Neural progenitor cell (in vitro differentiated cells): ENCODE measurements around the gene ZNF581. TPM values are rescaled to one million over a fixed set of nuclear protein-coding genes. Genes with fewer than 3 reads are reported as not detected.

ENCODE experiments used
- DNase-seq: peaks from one replicate; pipeline ENCODE4 v3.0.0-alpha.2; 2016; ENCODE audit warnings: low spot score
- H2AFZ ChIP-seq: fragments of 200-600 bp; sonication (generic); replicated peaks from 2 replicates; pipeline ENCODE4 v1.6.1; 2016; ENCODE audit warnings: antibody characterized with exemption
- H3F3A ChIP-seq: fragments of 200-600 bp; sonication (generic); 2 replicates; pipeline ENCODE4 v1.6.1; 2016; ENCODE audit warnings: antibody characterized with exemption, low read depth
- H3K27ac ChIP-seq: fragments of 200-600 bp; sonication (generic); 2 replicates; pipeline ENCODE4 v1.5.1; 2016; ENCODE audit warnings: mild to moderate bottlenecking
- H3K27me3 ChIP-seq: fragments of 200-600 bp; sonication (generic); 2 replicates; pipeline ENCODE4 v1.6.1; 2016; ENCODE audit warnings: mild to moderate bottlenecking, moderate library complexity
- H3K36me3 ChIP-seq: fragments of 200-600 bp; sonication (generic); 2 replicates; pipeline ENCODE4 v1.5.1; 2016
- H3K4me1 ChIP-seq: fragments of 200-600 bp; sonication (generic); 2 replicates; pipeline ENCODE4 v1.6.1; 2016; ENCODE audit warnings: mixed run types
- H3K4me2 ChIP-seq: fragments of 200-600 bp; sonication (generic); 2 replicates; pipeline ENCODE4 v1.6.1; 2016
- H3K4me3 ChIP-seq: fragments of 200-600 bp; sonication (generic); 2 replicates; pipeline ENCODE4 v1.5.1; 2016
- H3K79me2 ChIP-seq: fragments of 200-600 bp; sonication (generic); 2 replicates; pipeline ENCODE4 v1.6.1; 2016; ENCODE audit warnings: low read depth
- H3K9ac ChIP-seq: fragments of 200-600 bp; sonication (generic); 2 replicates; pipeline ENCODE4 v1.6.1; 2016
- H3K9me3 ChIP-seq: fragments of 200-600 bp; sonication (generic); 2 replicates; pipeline ENCODE4 v1.5.1; 2016; ENCODE audit warnings: low read depth
- H4K20me1 ChIP-seq: fragments of 200-600 bp; sonication (generic); 2 replicates; pipeline ENCODE4 v1.6.1; 2016; ENCODE audit warnings: low read depth
- H3K27ac Mint-ChIP-seq: 3 replicates; pipeline ENCODE4 v1.8.0; 2021; ENCODE audit warnings: mixed read lengths
- H3K27me3 Mint-ChIP-seq: 2 replicates; pipeline ENCODE4 v1.8.0; 2022; ENCODE audit warnings: low read depth, mild to moderate bottlenecking, inconsistent platforms, moderate library complexity, mixed read lengths; ENCODE audit not compliant: insufficient read depth
- H3K36me3 Mint-ChIP-seq: 3 replicates; pipeline ENCODE4 v1.8.0; 2021; ENCODE audit warnings: mixed read lengths
- H3K4me1 Mint-ChIP-seq: 3 replicates; pipeline ENCODE4 v1.8.0; 2021; ENCODE audit warnings: mixed read lengths
- H3K4me3 Mint-ChIP-seq: 3 replicates; pipeline ENCODE4 v1.8.0; 2021; ENCODE audit warnings: mild to moderate bottlenecking, moderate library complexity, mixed read lengths
- H3K9me3 Mint-ChIP-seq: 3 replicates; pipeline ENCODE4 v1.8.0; 2020; ENCODE audit warnings: mixed read lengths
- CTCF ChIP-seq: fragments of 200-600 bp; sonication (generic); IDR thresholded peaks from 2 replicates; pipeline ENCODE4 v1.5.1; 2017; ENCODE audit warnings: antibody characterized with exemption, mild to moderate bottlenecking
- EZH2 ChIP-seq: fragments of 200-600 bp; sonication (generic); IDR thresholded peaks from 2 replicates; pipeline ENCODE4 v1.6.1; 2017; ENCODE audit warnings: antibody characterized with exemption, mild to moderate bottlenecking, moderate library complexity
- EZH2phosphoT487 ChIP-seq: fragments of 200-600 bp; sonication (generic); IDR thresholded peaks from 2 replicates; pipeline ENCODE4 v1.6.1; 2017; ENCODE audit warnings: antibody characterized with exemption
- total RNA-seq: library from RNA; depleted of rRNA; stranded (reverse); fragments of >200 nt; gene quantifications from 2 replicates; pipeline ENCODE4 v1.2.3, GENCODE V29; 2015; ENCODE audit warnings: low replicate concordance

ZNF581 gene
- total RNA-seq, 1 donor from 2014 or later: 12.2 TPM

- Histone ChIP-seq H4K20me1 (peaks cover 59% of the 10 kb centered on the region), H3K79me2 (peaks cover 67% of the 10 kb centered on the region), H3K27me3 (no peaks in the 10 kb centered on the region), H3K27ac (no peak overlapping the region), H3K4me3 (peak overlapping the region; percentile 88), H3F3A (peaks cover 12% of the 10 kb centered on the region), H2AFZ (no peak overlapping the region), H3K4me2 (peak overlapping the region; percentile 94), H3K4me1 (peaks cover 18% of the 10 kb centered on the region), H3K9me3 (no peaks in the 10 kb centered on the region), H3K9ac (peak overlapping the region; percentile 95), H3K36me3 (no peaks in the 10 kb centered on the region)
- peak overlapping the region; percentile 96 for H3K4me3 Mint-ChIP-seq
- peaks cover 31% of the 10 kb centered on the region for H3K4me1 Mint-ChIP-seq
- no peak for TF ChIP-seq CTCF
- no peak for TF ChIP-seq EZH2phosphoT487
- TF ChIP-seq EZH2: no peak
- H3K9me3 Mint-ChIP-seq: no peaks in the 10 kb centered on the region
- H3K36me3 Mint-ChIP-seq: peaks cover 9% of the 10 kb centered on the region
- DNase-seq: no peak
- H3K27ac Mint-ChIP-seq: no peak overlapping the region
- H3K27me3 Mint-ChIP-seq: no peaks in the 10 kb centered on the region
Observed at GRCh38 chr19:55656552-55656951, 13.1 kb downstream of the ZNF581 start.

- Histone ChIP-seq H3K79me2 (peaks cover 73% of the 10 kb centered on the region), H2AFZ (no peak overlapping the region), H3K9me3 (no peaks in the 10 kb centered on the region), H3K4me1 (peaks cover 18% of the 10 kb centered on the region), H4K20me1 (peaks cover 64% of the 10 kb centered on the region), H3K4me3 (peak overlapping the region; percentile 88), H3F3A (peaks cover 12% of the 10 kb centered on the region), H3K36me3 (no peaks in the 10 kb centered on the region), H3K27ac (no peak overlapping the region), H3K9ac (peak overlapping the region; percentile 38), H3K4me2 (peak overlapping the region; percentile 94), H3K27me3 (no peaks in the 10 kb centered on the region)
- no peak overlapping the region for H3K27ac Mint-ChIP-seq
- peak overlapping the region; percentile 96 for H3K4me3 Mint-ChIP-seq
- no peaks in the 10 kb centered on the region for H3K27me3 Mint-ChIP-seq
- TF ChIP-seq CTCF (no peak), EZH2 (no peak), EZH2phosphoT487 (no peak)
- H3K36me3 Mint-ChIP-seq: peaks cover 13% of the 10 kb centered on the region
- no peaks in the 10 kb centered on the region for H3K9me3 Mint-ChIP-seq
- DNase-seq: no peak
- H3K4me1 Mint-ChIP-seq: peaks cover 30% of the 10 kb centered on the region
Observed at GRCh38 chr19:55656988-55657747, 13.7 kb downstream of the ZNF581 start.

- no peak overlapping the region for H3K4me3 Mint-ChIP-seq
Observed at GRCh38 chr19:55658846-55659459, 15.5 kb downstream of the ZNF581 start.

More at GRCh38 chr19:55658846-55659459, 15.5 kb downstream of the ZNF581 start:
- no peak for DNase-seq
- Histone ChIP-seq H3K36me3 (no peaks in the 10 kb centered on the region), H3K4me2 (no peak overlapping the region), H3F3A (peaks cover 11% of the 10 kb centered on the region), H3K79me2 (peaks cover 91% of the 10 kb centered on the region), H3K4me1 (peaks cover 18% of the 10 kb centered on the region), H2AFZ (no peak overlapping the region), H4K20me1 (peaks cover 79% of the 10 kb centered on the region), H3K27ac (no peak overlapping the region), H3K9ac (peak overlapping the region; percentile 40), H3K27me3 (no peaks in the 10 kb centered on the region), H3K4me3 (no peak overlapping the region), H3K9me3 (no peaks in the 10 kb centered on the region)
- peaks cover 26% of the 10 kb centered on the region for H3K36me3 Mint-ChIP-seq
- peaks cover 28% of the 10 kb centered on the region for H3K4me1 Mint-ChIP-seq
- H3K27ac Mint-ChIP-seq: no peak overlapping the region
- TF ChIP-seq EZH2phosphoT487 (no peak), CTCF (no peak), EZH2 (no peak)
- no peaks in the 10 kb centered on the region for H3K27me3 Mint-ChIP-seq
- no peaks in the 10 kb centered on the region for H3K9me3 Mint-ChIP-seq
